SU-DHL-6 (cell line): Measurements from ENCODE around the gene TRPM2.

Experiments used
- EZH2phosphoT487 ChIP-seq: fragments of 200-600 bp; sonication (generic), shearing (Covaris generic); conservative IDR thresholded peaks from 2 replicates; pipeline ENCODE4 v1.6.1; 2018; ENCODE audit warnings: mild to moderate bottlenecking, antibody characterized with exemption, low read length, moderate library complexity, mixed read lengths
- TF ChIP-seq, protein P1 (sequence below): fragments of 200-600 bp; sonication (generic); IDR thresholded peaks from one replicate; pipeline ENCODE4 v1.5.1; 2017; ENCODE audit warnings: antibody characterized with exemption, mild to moderate bottlenecking, low read length, moderate library complexity; ENCODE audit not compliant: insufficient read depth, poor library complexity, severe bottlenecking

DNA sequence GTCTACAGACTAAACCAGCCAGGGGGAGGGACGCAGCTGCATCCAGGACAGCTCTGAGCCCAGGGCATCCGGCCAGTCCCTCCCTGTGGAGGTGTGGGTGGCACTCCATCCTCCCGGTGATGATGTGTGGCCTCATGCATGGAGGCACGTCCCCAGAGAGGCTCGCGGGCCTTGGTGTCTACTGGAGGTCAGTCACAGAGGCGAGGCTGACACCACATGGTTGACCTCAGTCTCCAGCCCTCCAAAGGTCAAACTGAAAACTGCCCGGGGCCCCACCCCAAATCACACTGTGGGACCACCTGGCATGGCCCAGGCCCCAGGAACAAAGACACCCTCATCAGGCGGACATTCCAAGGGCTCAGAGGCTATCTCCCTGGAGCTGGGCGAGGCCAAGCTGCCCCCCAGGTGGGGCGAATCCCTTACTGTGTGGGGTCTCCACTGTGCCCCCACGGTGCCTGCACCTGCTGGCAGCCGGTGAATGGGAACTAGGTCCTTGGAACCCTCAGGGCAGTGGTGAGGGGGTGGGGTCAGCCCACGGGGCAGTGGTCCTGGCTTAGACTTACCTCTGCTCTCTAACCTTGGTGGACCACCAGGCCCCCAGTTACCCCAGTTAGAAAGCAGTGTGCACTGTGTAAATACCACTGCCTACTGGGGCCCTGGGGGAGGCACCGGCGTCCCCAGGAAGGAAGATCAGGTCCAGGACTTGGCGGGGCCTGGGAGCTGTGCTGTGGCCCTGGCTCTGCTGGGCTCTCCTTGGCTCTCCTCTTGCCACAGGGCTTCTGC, 49.1 kb downstream of the TRPM2 start:
- TF ChIP-seq, protein P1, sequence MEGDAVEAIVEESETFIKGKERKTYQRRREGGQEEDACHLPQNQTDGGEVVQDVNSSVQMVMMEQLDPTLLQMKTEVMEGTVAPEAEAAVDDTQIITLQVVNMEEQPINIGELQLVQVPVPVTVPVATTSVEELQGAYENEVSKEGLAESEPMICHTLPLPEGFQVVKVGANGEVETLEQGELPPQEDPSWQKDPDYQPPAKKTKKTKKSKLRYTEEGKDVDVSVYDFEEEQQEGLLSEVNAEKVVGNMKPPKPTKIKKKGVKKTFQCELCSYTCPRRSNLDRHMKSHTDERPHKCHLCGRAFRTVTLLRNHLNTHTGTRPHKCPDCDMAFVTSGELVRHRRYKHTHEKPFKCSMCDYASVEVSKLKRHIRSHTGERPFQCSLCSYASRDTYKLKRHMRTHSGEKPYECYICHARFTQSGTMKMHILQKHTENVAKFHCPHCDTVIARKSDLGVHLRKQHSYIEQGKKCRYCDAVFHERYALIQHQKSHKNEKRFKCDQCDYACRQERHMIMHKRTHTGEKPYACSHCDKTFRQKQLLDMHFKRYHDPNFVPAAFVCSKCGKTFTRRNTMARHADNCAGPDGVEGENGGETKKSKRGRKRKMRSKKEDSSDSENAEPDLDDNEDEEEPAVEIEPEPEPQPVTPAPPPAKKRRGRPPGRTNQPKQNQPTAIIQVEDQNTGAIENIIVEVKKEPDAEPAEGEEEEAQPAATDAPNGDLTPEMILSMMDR: no peak
- TF ChIP-seq EZH2phosphoT487: no peak
